GM23338 (cell line): Measurements from ENCODE around the gene BICC1. TPM values are rescaled to one million over a fixed set of nuclear protein-coding genes. Genes with fewer than 3 reads are reported as not detected.

Source experiments
- ATAC-seq: fragments of 200-7000 bp; cut with Tn5 transposase; 3 replicates; pipeline ENCODE4 v1.9.1; 2020
- DNase-seq: peaks from one replicate; pipeline ENCODE4 v3.0.0-alpha.2; 2015; ENCODE audit warnings: low spot score
- H2AFZ ChIP-seq: fragments of 200-600 bp; sonication (generic); 2 replicates; pipeline ENCODE4 v1.8.0; 2016; ENCODE audit warnings: antibody characterized with exemption, mild to moderate bottlenecking, moderate library complexity
- H3F3A ChIP-seq: fragments of 200-600 bp; sonication (generic); replicated peaks from 2 replicates; pipeline ENCODE4 v1.8.0; 2017; ENCODE audit warnings: antibody characterized with exemption, mixed run types, low read depth
- H3K27ac ChIP-seq: fragments of 200-600 bp; sonication (generic); 2 replicates; pipeline ENCODE4 v1.6.1; 2016; ENCODE audit warnings: low read depth
- H3K27me3 ChIP-seq: fragments of 200-600 bp; sonication (generic); 2 replicates; pipeline ENCODE4 v1.8.0; 2016; ENCODE audit warnings: mild to moderate bottlenecking, mixed run types, moderate library complexity; ENCODE audit not compliant: insufficient read depth
- H3K36me3 ChIP-seq: fragments of 200-600 bp; sonication (generic); 2 replicates; pipeline ENCODE4 v1.8.0; 2016; ENCODE audit warnings: mild to moderate bottlenecking; ENCODE audit not compliant: insufficient read depth
- H3K4me1 ChIP-seq: fragments of 200-600 bp; sonication (generic); 2 replicates; pipeline ENCODE4 v1.8.0; 2016; ENCODE audit warnings: mild to moderate bottlenecking, moderate library complexity; ENCODE audit not compliant: insufficient read depth
- H3K4me2 ChIP-seq: fragments of 200-600 bp; sonication (generic); 2 replicates; pipeline ENCODE4 v1.7.1; 2017; ENCODE audit warnings: mixed run types
- H3K4me3 ChIP-seq: fragments of 200-600 bp; sonication (generic); 2 replicates; pipeline ENCODE4 v1.6.1; 2016; ENCODE audit warnings: mixed run types
- H3K79me2 ChIP-seq: fragments of 200-600 bp; sonication (generic); replicated peaks from 2 replicates; pipeline ENCODE4 v1.8.0; 2017; ENCODE audit warnings: mild to moderate bottlenecking; ENCODE audit not compliant: insufficient read depth
- H3K9me2 ChIP-seq: fragments of 200-600 bp; sonication (generic); 2 replicates; pipeline ENCODE4 v1.8.0; 2017; ENCODE audit not compliant: insufficient read depth
- H4K20me1 ChIP-seq: fragments of 200-600 bp; sonication (generic); replicated peaks from 2 replicates; pipeline ENCODE4 v1.8.0; 2017; ENCODE audit warnings: mild to moderate bottlenecking; ENCODE audit not compliant: insufficient read depth
- H3K27ac Mint-ChIP-seq: 2 replicates; pipeline ENCODE4 v1.8.0; 2020; ENCODE audit warnings: inconsistent platforms, mild to moderate bottlenecking, moderate library complexity, mixed read lengths
- H3K27me3 Mint-ChIP-seq: 3 replicates; pipeline ENCODE4 v1.8.0; 2022; ENCODE audit warnings: low read depth, mild to moderate bottlenecking, moderate library complexity, mixed read lengths, inconsistent platforms; ENCODE audit not compliant: insufficient read depth, poor library complexity
- H3K36me3 Mint-ChIP-seq: 3 replicates; pipeline ENCODE4 v1.8.0; 2021; ENCODE audit warnings: low read depth, mild to moderate bottlenecking, inconsistent platforms, moderate library complexity, mixed read lengths
- H3K4me1 Mint-ChIP-seq: 3 replicates; pipeline ENCODE4 v1.8.0; 2020; ENCODE audit warnings: mild to moderate bottlenecking, inconsistent platforms, mixed read lengths
- H3K4me3 Mint-ChIP-seq: 3 replicates; pipeline ENCODE4 v1.8.0; 2021; ENCODE audit warnings: moderate library complexity, mild to moderate bottlenecking, inconsistent platforms, mixed read lengths
- H3K9me3 Mint-ChIP-seq: 3 replicates; pipeline ENCODE4 v1.8.0; 2020; ENCODE audit warnings: moderate library complexity, mild to moderate bottlenecking, inconsistent platforms, mixed read lengths
- CREB1 ChIP-seq: fragments of 250-450 bp; sonication (Bioruptor Pico); IDR thresholded peaks from 2 replicates; pipeline ENCODE4 v1.5.0; 2020; ENCODE audit warnings: low read depth, mild to moderate bottlenecking, moderate library complexity
- EZH2 ChIP-seq: fragments of 200-600 bp; sonication (generic); IDR thresholded peaks from one replicate; pipeline ENCODE4 v1.8.0; 2017; ENCODE audit warnings: antibody characterized with exemption, mild to moderate bottlenecking, low read depth; ENCODE audit not compliant: unreplicated experiment
- JUNB ChIP-seq: IDR thresholded peaks from one replicate; pipeline ENCODE4 v1.6.1; 2016; ENCODE audit warnings: antibody characterized with exemption; ENCODE audit not compliant: unreplicated experiment
- NANOG ChIP-seq: IDR thresholded peaks from 2 replicates; pipeline ENCODE4 v1.6.1; 2016; ENCODE audit warnings: antibody characterized with exemption, borderline replicate concordance
- POLR2AphosphoS5 ChIP-seq: IDR thresholded peaks from 2 replicates; pipeline ENCODE4 v1.6.1; 2016; ENCODE audit warnings: antibody characterized with exemption, low read depth
- STAT1 ChIP-seq: IDR thresholded peaks from one replicate; pipeline ENCODE4 v1.6.1; 2016; ENCODE audit warnings: antibody characterized with exemption; ENCODE audit not compliant: unreplicated experiment
- ZNF114 ChIP-seq: fragments of 250-450 bp; sonication (Bioruptor Pico); IDR thresholded peaks from 2 replicates; pipeline ENCODE4 v1.5.0; 2020; ENCODE audit warnings: mild to moderate bottlenecking, moderate library complexity
- ZNF331 ChIP-seq: fragments of 250-450 bp; sonication (Bioruptor Pico); IDR thresholded peaks from 2 replicates; pipeline ENCODE4 v1.5.0; 2020; ENCODE audit warnings: low read depth, mild to moderate bottlenecking, moderate library complexity
- polyA plus RNA-seq: library from polyadenylated mRNA; unstranded; fragments of >200 nt; fragmentation: Nextera tagmentation; extraction: Ambion mirVana; gene quantifications from 2 replicates; pipeline ENCODE4 v1.2.1, GENCODE V29; 2016
- total RNA-seq: library from RNA; depleted of rRNA; stranded (reverse); fragments of >200 nt; shearing (Covaris generic); gene quantifications from 2 replicates; pipeline ENCODE4 v1.2.3, GENCODE V29; 2014
- TF ChIP-seq, protein P1 (sequence below): fragments of 250-450 bp; sonication (Bioruptor Pico); IDR thresholded peaks from 2 replicates; pipeline ENCODE4 v1.5.0; 2020; ENCODE audit warnings: mild to moderate bottlenecking, moderate library complexity
- TF ChIP-seq, protein P2 (sequence below), 2 experiments: fragments of 200-600 bp in 1 of 2; sonication (generic) in 1 of 2; conservative IDR thresholded peaks; 2 replicates each; pipeline versions ENCODE4 v1.5.1 to v1.6.1; 2016 to 2017; ENCODE audit warnings: antibody characterized with exemption in 2 of 2, low read depth in 2 of 2, mild to moderate bottlenecking in 2 of 2, moderate library complexity in 1 of 2
- TF ChIP-seq, protein P3 (sequence below): IDR thresholded peaks from 2 replicates; pipeline ENCODE4 v1.6.1; 2016; ENCODE audit warnings: antibody characterized with exemption

BICC1 gene
- total and polyA plus RNA-seq, 2 experiments from 2014 or later, result 1.3 to 2.2 TPM

DNA sequence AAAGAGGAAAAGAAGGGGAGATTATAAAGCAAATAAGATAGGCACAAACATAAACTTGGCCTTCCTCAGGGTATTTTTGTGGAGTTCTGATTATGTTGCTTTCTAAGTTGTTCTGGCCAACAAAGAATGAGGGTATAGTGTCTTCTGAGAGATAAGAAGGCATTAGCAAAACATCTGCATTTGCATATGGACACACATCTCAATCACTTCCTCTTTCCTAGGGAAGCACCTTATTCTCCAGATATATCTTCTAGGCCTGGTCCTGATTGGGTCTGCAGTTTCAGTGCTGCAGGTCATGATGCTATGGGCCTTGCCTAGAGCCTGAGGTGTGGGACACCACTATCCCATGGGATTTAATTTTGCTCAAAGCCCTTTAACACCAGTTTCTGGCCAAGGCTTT is 355.0 kb downstream of the BICC1 start (continued):
- TF ChIP-seq, protein P1, sequence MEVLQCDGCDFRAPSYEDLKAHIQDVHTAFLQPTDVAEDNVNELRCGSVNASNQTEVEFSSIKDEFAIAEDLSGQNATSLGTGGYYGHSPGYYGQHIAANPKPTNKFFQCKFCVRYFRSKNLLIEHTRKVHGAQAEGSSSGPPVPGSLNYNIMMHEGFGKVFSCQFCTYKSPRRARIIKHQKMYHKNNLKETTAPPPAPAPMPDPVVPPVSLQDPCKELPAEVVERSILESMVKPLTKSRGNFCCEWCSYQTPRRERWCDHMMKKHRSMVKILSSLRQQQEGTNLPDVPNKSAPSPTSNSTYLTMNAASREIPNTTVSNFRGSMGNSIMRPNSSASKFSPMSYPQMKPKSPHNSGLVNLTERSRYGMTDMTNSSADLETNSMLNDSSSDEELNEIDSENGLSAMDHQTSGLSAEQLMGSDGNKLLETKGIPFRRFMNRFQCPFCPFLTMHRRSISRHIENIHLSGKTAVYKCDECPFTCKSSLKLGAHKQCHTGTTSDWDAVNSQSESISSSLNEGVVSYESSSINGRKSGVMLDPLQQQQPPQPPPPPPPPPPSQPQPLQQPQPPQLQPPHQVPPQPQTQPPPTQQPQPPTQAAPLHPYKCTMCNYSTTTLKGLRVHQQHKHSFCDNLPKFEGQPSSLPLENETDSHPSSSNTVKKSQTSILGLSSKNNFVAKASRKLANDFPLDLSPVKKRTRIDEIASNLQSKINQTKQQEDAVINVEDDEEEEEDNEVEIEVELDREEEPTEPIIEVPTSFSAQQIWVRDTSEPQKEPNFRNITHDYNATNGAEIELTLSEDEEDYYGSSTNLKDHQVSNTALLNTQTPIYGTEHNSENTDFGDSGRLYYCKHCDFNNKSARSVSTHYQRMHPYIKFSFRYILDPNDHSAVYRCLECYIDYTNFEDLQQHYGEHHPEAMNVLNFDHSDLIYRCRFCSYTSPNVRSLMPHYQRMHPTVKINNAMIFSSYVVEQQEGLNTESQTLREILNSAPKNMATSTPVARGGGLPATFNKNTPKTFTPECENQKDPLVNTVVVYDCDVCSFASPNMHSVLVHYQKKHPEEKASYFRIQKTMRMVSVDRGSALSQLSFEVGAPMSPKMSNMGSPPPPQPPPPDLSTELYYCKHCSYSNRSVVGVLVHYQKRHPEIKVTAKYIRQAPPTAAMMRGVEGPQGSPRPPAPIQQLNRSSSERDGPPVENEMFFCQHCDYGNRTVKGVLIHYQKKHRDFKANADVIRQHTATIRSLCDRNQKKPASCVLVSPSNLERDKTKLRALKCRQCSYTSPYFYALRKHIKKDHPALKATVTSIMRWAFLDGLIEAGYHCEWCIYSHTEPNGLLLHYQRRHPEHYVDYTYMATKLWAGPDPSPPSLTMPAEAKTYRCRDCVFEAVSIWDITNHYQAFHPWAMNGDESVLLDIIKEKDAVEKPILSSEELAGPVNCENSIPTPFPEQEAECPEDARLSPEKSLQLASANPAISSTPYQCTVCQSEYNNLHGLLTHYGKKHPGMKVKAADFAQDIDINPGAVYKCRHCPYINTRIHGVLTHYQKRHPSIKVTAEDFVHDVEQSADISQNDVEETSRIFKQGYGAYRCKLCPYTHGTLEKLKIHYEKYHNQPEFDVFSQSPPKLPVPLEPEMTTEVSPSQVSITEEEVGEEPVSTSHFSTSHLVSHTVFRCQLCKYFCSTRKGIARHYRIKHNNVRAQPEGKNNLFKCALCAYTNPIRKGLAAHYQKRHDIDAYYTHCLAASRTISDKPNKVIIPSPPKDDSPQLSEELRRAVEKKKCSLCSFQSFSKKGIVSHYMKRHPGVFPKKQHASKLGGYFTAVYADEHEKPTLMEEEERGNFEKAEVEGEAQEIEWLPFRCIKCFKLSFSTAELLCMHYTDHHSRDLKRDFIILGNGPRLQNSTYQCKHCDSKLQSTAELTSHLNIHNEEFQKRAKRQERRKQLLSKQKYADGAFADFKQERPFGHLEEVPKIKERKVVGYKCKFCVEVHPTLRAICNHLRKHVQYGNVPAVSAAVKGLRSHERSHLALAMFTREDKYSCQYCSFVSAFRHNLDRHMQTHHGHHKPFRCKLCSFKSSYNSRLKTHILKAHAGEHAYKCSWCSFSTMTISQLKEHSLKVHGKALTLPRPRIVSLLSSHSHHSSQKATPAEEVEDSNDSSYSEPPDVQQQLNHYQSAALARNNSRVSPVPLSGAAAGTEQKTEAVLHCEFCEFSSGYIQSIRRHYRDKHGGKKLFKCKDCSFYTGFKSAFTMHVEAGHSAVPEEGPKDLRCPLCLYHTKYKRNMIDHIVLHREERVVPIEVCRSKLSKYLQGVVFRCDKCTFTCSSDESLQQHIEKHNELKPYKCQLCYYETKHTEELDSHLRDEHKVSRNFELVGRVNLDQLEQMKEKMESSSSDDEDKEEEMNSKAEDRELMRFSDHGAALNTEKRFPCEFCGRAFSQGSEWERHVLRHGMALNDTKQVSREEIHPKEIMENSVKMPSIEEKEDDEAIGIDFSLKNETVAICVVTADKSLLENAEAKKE (CRISPR knock-in tag), result no peak
- TF ChIP-seq, protein P2, sequence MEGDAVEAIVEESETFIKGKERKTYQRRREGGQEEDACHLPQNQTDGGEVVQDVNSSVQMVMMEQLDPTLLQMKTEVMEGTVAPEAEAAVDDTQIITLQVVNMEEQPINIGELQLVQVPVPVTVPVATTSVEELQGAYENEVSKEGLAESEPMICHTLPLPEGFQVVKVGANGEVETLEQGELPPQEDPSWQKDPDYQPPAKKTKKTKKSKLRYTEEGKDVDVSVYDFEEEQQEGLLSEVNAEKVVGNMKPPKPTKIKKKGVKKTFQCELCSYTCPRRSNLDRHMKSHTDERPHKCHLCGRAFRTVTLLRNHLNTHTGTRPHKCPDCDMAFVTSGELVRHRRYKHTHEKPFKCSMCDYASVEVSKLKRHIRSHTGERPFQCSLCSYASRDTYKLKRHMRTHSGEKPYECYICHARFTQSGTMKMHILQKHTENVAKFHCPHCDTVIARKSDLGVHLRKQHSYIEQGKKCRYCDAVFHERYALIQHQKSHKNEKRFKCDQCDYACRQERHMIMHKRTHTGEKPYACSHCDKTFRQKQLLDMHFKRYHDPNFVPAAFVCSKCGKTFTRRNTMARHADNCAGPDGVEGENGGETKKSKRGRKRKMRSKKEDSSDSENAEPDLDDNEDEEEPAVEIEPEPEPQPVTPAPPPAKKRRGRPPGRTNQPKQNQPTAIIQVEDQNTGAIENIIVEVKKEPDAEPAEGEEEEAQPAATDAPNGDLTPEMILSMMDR (conservative IDR thresholded peaks at IDR 0.05; ENCODE audit: low read depth in 2 of 2), result no peak
- no peak for TF ChIP-seq POLR2AphosphoS5
- no peak for TF ChIP-seq EZH2
- TF ChIP-seq CREB1 (CRISPR knock-in tag), result no peak
- no peak for TF ChIP-seq NANOG
- TF ChIP-seq ZNF114 (CRISPR knock-in tag), result no peak

DNA sequence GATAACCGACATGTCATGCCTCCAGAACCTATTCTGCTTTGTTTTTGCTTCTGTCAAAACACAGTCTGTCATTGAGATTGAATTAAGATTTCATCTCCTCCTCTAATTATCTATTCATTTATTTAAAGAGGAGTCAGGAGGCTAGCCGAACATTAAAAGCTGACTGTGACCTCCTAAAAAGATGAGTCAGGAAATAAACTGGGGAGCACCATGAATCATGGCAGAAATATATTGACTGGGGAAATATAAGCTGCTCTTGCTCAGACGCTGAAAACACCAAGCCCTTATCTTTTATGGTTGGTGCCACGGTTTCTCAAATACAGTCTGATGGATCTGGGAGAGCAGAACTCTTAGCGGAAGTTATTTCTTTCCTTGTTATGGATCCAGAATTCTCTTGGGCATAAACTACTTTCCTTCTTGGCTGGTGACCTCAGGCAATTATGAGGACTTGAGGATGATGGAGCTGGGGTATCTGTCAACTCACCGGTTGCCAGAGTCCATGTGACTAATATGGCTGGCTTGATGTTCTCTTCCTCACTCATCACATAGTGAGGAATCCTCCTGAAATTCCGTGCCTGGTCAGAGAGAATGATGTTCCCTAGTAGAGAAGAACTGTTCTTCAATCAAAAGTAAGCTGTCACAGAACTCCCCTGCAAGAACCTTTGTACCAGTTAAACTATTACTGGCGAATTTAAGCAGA is 356.2 kb downstream of the BICC1 start:
- Histone ChIP-seq H3K27me3 (no peaks in the 10 kb centered on the region), H3K36me3 (no peaks in the 10 kb centered on the region), H3K4me1 (no peaks in the 10 kb centered on the region), H3K4me3 (no peak overlapping the region), H3K4me2 (no peak overlapping the region), H3K27ac (no peak overlapping the region), H3F3A (no peaks in the 10 kb centered on the region), H3K79me2 (no peaks in the 10 kb centered on the region), H2AFZ (no peak overlapping the region), H3K9me2 (no peaks in the 10 kb centered on the region), H4K20me1 (no peaks in the 10 kb centered on the region)
- Mint-ChIP-seq H3K4me3 (no peak overlapping the region), H3K4me1 (no peaks in the 10 kb centered on the region; the same call in 2 of the 3 replicates), H3K27me3 (peaks cover 2% of the 10 kb centered on the region), H3K9me3 (peaks cover 12% of the 10 kb centered on the region), H3K27ac (no peak overlapping the region), H3K36me3 (no peaks in the 10 kb centered on the region; the same call in 2 of the 3 replicates)
- DNase-seq, result no peak
- ATAC-seq, result no peak
- TF ChIP-seq ZNF331 (CRISPR knock-in tag) (no peak), CREB1 (CRISPR knock-in tag) (no peak), ZNF114 (CRISPR knock-in tag) (no peak), STAT1 (no peak), JUNB (no peak), POLR2AphosphoS5 (no peak)
- TF ChIP-seq, protein P3, sequence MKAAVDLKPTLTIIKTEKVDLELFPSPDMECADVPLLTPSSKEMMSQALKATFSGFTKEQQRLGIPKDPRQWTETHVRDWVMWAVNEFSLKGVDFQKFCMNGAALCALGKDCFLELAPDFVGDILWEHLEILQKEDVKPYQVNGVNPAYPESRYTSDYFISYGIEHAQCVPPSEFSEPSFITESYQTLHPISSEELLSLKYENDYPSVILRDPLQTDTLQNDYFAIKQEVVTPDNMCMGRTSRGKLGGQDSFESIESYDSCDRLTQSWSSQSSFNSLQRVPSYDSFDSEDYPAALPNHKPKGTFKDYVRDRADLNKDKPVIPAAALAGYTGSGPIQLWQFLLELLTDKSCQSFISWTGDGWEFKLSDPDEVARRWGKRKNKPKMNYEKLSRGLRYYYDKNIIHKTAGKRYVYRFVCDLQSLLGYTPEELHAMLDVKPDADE, result no peak
- TF ChIP-seq, protein P2 (conservative IDR thresholded peaks at IDR 0.05; ENCODE audit: low read depth in 2 of 2), result no peak
